CD14-positive monocyte (primary cell): ENCODE data around the gene PCCA. TPM values are rescaled to one million over a fixed set of nuclear protein-coding genes. Genes with fewer than 3 reads are reported as not detected.

Experiments used
- DNase-seq, 3 donors: peaks; one replicate each; pipeline ENCODE4 v3.0.0-alpha.2; 2011 to 2022
- H2AFZ ChIP-seq: 2 replicates; pipeline ENCODE4 v1.6.0; 2012; ENCODE audit warnings: mild to moderate bottlenecking, low read depth, low read length, inconsistent platforms; ENCODE audit not compliant: insufficient read depth, poor library complexity, severe bottlenecking
- H3K27ac ChIP-seq, 2 donors: 1 replicate in 1 of 2; 2 replicates in 1 of 2; pipeline ENCODE4 v1.5.1; 2012 to 2013; ENCODE audit warnings: low read length in 2 of 2, control low read depth in 1 of 2, inconsistent platforms in 1 of 2, low read depth in 1 of 2, mild to moderate bottlenecking in 1 of 2
- H3K27me3 ChIP-seq, 2 donors: one replicate each; pipeline versions ENCODE4 v1.6.0 to v1.6.1; 2011 to 2013; ENCODE audit warnings: low read length in 2 of 2; ENCODE audit not compliant: control insufficient read depth in 2 of 2, insufficient read depth in 2 of 2
- H3K36me3 ChIP-seq, 2 donors: replicated peaks in 1 of 2; 1 replicate in 1 of 2; 2 replicates in 1 of 2; pipeline versions ENCODE4 v1.5.1 to v1.6.1; 2012 to 2013; ENCODE audit warnings: low read length in 2 of 2, control low read depth in 1 of 2, inconsistent platforms in 1 of 2, mild to moderate bottlenecking in 1 of 2; ENCODE audit not compliant: insufficient read depth in 2 of 2, control insufficient read depth in 1 of 2
- H3K4me1 ChIP-seq, 2 donors: 1 replicate in 1 of 2; 2 replicates in 1 of 2; pipeline versions ENCODE4 v1.5.1 to v1.6.1; 2012 to 2013; ENCODE audit warnings: low read length in 2 of 2, control low read depth in 1 of 2, inconsistent platforms in 1 of 2, mild to moderate bottlenecking in 1 of 2, moderate library complexity in 1 of 2; ENCODE audit not compliant: insufficient read depth in 2 of 2, control insufficient read depth in 1 of 2
- H3K4me2 ChIP-seq: replicated peaks from 2 replicates; pipeline ENCODE3; 2012; ENCODE audit warnings: low read length, moderate library complexity, mild to moderate bottlenecking; ENCODE audit not compliant: poor library complexity, severe bottlenecking; ENCODE audit errors: extremely low read depth
- H3K4me3 ChIP-seq, 3 experiments: fragments of 200-600 bp in 1 of 3; sonication (generic) in 1 of 3; replicated peaks in 1 of 3; 1 replicate in 2 of 3; 2 replicates in 1 of 3; pipeline ENCODE4 v1.5.1; 2011 to 2013; ENCODE audit warnings: low read length in 3 of 3, mild to moderate bottlenecking in 3 of 3, control low read depth in 2 of 3, low read depth in 2 of 3, inconsistent platforms in 1 of 3, moderate library complexity in 1 of 3
- H3K79me2 ChIP-seq: 2 replicates; pipeline ENCODE4 v1.6.0; 2012; ENCODE audit warnings: mild to moderate bottlenecking, control low read depth, inconsistent platforms, low read length, moderate library complexity; ENCODE audit not compliant: insufficient read depth
- H3K9ac ChIP-seq: 2 replicates; pipeline ENCODE4 v1.6.0; 2017; ENCODE audit warnings: low read length, mild to moderate bottlenecking; ENCODE audit not compliant: insufficient read depth, poor library complexity, severe bottlenecking
- H3K9me3 ChIP-seq, 2 donors: replicated peaks in 1 of 2; 1 replicate in 1 of 2; 2 replicates in 1 of 2; pipeline versions ENCODE4 v1.5.1 to v1.6.1; 2012 to 2013; ENCODE audit warnings: low read length in 2 of 2, control low read depth in 1 of 2; ENCODE audit not compliant: control insufficient read depth in 1 of 2, insufficient read depth in 1 of 2
- H4K20me1 ChIP-seq: 2 replicates; pipeline ENCODE4 v1.6.0; 2012; ENCODE audit warnings: mild to moderate bottlenecking, low read length, control low read depth, moderate library complexity; ENCODE audit not compliant: insufficient read depth
- H3K27ac Mint-ChIP-seq, 7 donors: one replicate each; pipeline ENCODE4 v1.8.0; 2020; ENCODE audit warnings: mild to moderate bottlenecking in 7 of 7, mixed read lengths in 7 of 7, moderate library complexity in 6 of 7, inconsistent platforms in 2 of 7
- H3K27me3 Mint-ChIP-seq, 3 donors: one replicate each; pipeline ENCODE4 v1.8.0; 2021 to 2022; ENCODE audit warnings: low read depth in 3 of 3, mild to moderate bottlenecking in 3 of 3, mixed read lengths in 3 of 3, moderate library complexity in 3 of 3, inconsistent platforms in 1 of 3
- H3K36me3 Mint-ChIP-seq, 2 donors: one replicate each; pipeline ENCODE4 v1.8.0; 2020; ENCODE audit warnings: mixed read lengths in 2 of 2, inconsistent platforms in 1 of 2, mild to moderate bottlenecking in 1 of 2
- H3K4me1 Mint-ChIP-seq: one replicate; pipeline ENCODE4 v1.8.0; 2020; ENCODE audit warnings: mild to moderate bottlenecking, mixed read lengths
- H3K4me3 Mint-ChIP-seq, 2 donors: one replicate each; pipeline ENCODE4 v1.8.0; 2020; ENCODE audit warnings: mild to moderate bottlenecking in 2 of 2, mixed read lengths in 2 of 2, moderate library complexity in 1 of 2
- H3K9me3 Mint-ChIP-seq, 7 donors: one replicate each; pipeline ENCODE4 v1.8.0; 2020 to 2022; ENCODE audit warnings: mixed read lengths in 7 of 7, mild to moderate bottlenecking in 6 of 7, moderate library complexity in 6 of 7, inconsistent platforms in 2 of 7
- whole genome bisulfite sequencing: methylation state at CpG from one replicate; pipeline ENCODE4 v1.1.5; 2013; ENCODE audit warnings: missing lambda C conversion rate; ENCODE audit not compliant: insufficient coverage; 5-methylcytosine and 5-hydroxymethylcytosine counted together
- intact Hi-C, 2 donors: fragments of 100-400 bp; cut with micrococcal nuclease; formaldehyde crosslinking; loops; one replicate each; pipeline versions ENCODE4 v1.15.0 to v1.15.1; 2023
- polyA plus RNA-seq, 3 donors: library from polyadenylated mRNA; depleted of rRNA in 1 of 3; unstranded in 2 of 3; stranded (reverse) in 1 of 3; fragments of 300-500 nt in 2 of 3; fragments of >200 nt in 1 of 3; fragmentation: Illumina TruSeq in 2 of 3; gene quantifications; 1 replicate in 2 of 3; 2 replicates in 1 of 3; pipeline ENCODE4 v1.2.3, GENCODE V29; 2012 to 2021
- TF ChIP-seq, protein P1 (sequence below): fragments of 200-600 bp; IDR thresholded peaks from one replicate; pipeline ENCODE4 v1.8.0; 2022; ENCODE audit warnings: antibody characterized with exemption, mild to moderate bottlenecking

Gene PCCA
- polyA plus RNA-seq, 3 donors = 4.4 to 13.5 (median 11.9) TPM

DNA sequence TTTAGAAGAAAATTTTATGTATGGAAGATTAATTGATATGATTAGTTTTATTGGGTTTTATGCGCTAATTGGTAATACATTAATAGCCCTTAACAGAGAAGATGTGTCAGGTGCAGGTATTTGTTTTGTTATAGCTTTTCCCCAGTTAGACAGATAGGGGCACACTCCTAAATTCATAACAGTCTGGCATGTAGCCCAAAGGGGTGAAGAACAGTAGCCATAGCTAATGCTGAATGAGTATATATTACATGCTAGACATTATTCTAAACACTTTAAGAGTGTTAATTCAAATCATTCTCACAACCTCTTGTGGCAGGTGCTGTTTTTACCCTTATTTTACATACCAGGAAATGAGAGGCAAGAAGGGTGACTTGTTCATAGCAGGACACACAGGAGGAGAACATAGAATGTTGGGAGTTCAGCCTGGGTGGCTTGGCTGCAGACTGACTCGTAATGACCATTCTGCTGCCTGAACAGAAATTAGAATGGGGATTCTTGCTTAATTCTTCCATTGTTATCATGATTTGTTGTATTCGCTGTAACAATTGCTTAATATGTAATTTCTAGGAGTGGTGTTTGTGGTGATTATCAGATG is 20.1 kb downstream of the PCCA start:
- Histone ChIP-seq H3K4me2 (no peak overlapping the region), H3K79me2 (no peaks in the 10 kb centered on the region), H4K20me1 (no peaks in the 10 kb centered on the region), H3K9ac (no peak overlapping the region), H3K27ac (no peak overlapping the region), H3K36me3 (no peaks in the 10 kb centered on the region), H2AFZ (no peak overlapping the region), H3K9me3 (no peaks in the 10 kb centered on the region), H3K4me3 (no peak overlapping the region), H3K4me1 (no peaks in the 10 kb centered on the region), H3K27me3 (no peaks in the 10 kb centered on the region)
- no peak for DNase-seq
- H3K4me3 Mint-ChIP-seq = no peak overlapping the region
- H3K4me1 Mint-ChIP-seq = no peaks in the 10 kb centered on the region
- peaks cover 0 to 2% (median 0%) of the 10 kb centered on the region in 7 donors for H3K9me3 Mint-ChIP-seq
- WGBS = 83% methylated on average over 1 of the region's 3 CpGs
- peaks cover 0 to 3% (median 0%) of the 10 kb centered on the region in 3 donors for H3K27me3 Mint-ChIP-seq
- intact Hi-C loops = no loop called here
- peaks cover 7 to 14% of the 10 kb centered on the region in 2 donors for H3K36me3 Mint-ChIP-seq
- TF ChIP-seq, protein P1, sequence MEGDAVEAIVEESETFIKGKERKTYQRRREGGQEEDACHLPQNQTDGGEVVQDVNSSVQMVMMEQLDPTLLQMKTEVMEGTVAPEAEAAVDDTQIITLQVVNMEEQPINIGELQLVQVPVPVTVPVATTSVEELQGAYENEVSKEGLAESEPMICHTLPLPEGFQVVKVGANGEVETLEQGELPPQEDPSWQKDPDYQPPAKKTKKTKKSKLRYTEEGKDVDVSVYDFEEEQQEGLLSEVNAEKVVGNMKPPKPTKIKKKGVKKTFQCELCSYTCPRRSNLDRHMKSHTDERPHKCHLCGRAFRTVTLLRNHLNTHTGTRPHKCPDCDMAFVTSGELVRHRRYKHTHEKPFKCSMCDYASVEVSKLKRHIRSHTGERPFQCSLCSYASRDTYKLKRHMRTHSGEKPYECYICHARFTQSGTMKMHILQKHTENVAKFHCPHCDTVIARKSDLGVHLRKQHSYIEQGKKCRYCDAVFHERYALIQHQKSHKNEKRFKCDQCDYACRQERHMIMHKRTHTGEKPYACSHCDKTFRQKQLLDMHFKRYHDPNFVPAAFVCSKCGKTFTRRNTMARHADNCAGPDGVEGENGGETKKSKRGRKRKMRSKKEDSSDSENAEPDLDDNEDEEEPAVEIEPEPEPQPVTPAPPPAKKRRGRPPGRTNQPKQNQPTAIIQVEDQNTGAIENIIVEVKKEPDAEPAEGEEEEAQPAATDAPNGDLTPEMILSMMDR = no peak
- no peak overlapping the region for H3K27ac Mint-ChIP-seq

DNA sequence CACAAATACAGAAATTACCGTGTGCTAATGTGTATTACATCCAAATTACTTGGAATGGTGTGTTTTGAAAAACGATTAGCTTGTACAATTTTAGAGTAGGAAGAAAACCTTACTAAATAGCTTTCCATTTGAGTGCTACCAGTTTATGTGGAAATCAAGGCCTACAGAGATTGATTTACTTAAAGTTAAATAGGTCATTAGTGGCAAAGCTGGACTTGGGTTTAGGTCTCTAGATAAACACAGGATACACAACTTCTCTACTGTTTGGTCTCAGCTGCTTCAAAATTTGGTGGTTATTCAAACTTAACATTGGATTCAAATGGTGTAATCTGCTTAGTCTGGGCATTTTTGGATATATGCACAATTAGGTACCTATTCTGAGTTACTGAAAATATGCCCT is 21.4 kb downstream of the PCCA start:
- no peaks in the 10 kb centered on the region for H4K20me1 ChIP-seq
- peaks cover 0 to 2% (median 0%) of the 10 kb centered on the region in 7 donors for H3K9me3 Mint-ChIP-seq
- TF ChIP-seq, protein P1 = no peak
- intact Hi-C loops = no loop called here
- no peak overlapping the region for H3K27ac ChIP-seq
- no peaks in the 10 kb centered on the region for H3K9me3 ChIP-seq
- H3K27me3 ChIP-seq = no peaks in the 10 kb centered on the region
- no peaks in the 10 kb centered on the region for H3K4me1 Mint-ChIP-seq
- no peak overlapping the region for H3K4me3 ChIP-seq
- H3K36me3 ChIP-seq = no peaks in the 10 kb centered on the region
- no peaks in the 10 kb centered on the region for H3K4me1 ChIP-seq
- H3K9ac ChIP-seq = no peak overlapping the region
- H3K27me3 Mint-ChIP-seq = peaks cover 0 to 3% (median 0%) of the 10 kb centered on the region in 3 donors
- H3K27ac Mint-ChIP-seq = no peak overlapping the region
- no CpG with 5 or more reads among the region's 2 CpGs for WGBS
- H3K79me2 ChIP-seq = no peaks in the 10 kb centered on the region
- H3K4me2 ChIP-seq = no peak overlapping the region
- H2AFZ ChIP-seq = no peak overlapping the region
- H3K36me3 Mint-ChIP-seq = peaks cover 12 to 16% of the 10 kb centered on the region in 2 donors
- no peak overlapping the region for H3K4me3 Mint-ChIP-seq
- DNase-seq = no peak
